Neural progenitor cell (in vitro differentiated cells): ENCODE data around the gene ZNF391.

ENCODE experiments used
- EZH2 ChIP-seq: fragments of 200-600 bp; sonication (generic); IDR thresholded peaks from 2 replicates; pipeline ENCODE4 v1.6.1; 2017; ENCODE audit warnings: antibody characterized with exemption, mild to moderate bottlenecking, moderate library complexity
- EZH2phosphoT487 ChIP-seq: fragments of 200-600 bp; sonication (generic); IDR thresholded peaks from 2 replicates; pipeline ENCODE4 v1.6.1; 2017; ENCODE audit warnings: antibody characterized with exemption
- TF ChIP-seq, protein P1 (sequence below): fragments of 200-600 bp; sonication (generic); IDR thresholded peaks from 2 replicates; pipeline ENCODE4 v1.5.1; 2017; ENCODE audit warnings: antibody characterized with exemption, mild to moderate bottlenecking

- TF ChIP-seq EZH2phosphoT487 (no peak), EZH2 (no peak)
- TF ChIP-seq, protein P1, sequence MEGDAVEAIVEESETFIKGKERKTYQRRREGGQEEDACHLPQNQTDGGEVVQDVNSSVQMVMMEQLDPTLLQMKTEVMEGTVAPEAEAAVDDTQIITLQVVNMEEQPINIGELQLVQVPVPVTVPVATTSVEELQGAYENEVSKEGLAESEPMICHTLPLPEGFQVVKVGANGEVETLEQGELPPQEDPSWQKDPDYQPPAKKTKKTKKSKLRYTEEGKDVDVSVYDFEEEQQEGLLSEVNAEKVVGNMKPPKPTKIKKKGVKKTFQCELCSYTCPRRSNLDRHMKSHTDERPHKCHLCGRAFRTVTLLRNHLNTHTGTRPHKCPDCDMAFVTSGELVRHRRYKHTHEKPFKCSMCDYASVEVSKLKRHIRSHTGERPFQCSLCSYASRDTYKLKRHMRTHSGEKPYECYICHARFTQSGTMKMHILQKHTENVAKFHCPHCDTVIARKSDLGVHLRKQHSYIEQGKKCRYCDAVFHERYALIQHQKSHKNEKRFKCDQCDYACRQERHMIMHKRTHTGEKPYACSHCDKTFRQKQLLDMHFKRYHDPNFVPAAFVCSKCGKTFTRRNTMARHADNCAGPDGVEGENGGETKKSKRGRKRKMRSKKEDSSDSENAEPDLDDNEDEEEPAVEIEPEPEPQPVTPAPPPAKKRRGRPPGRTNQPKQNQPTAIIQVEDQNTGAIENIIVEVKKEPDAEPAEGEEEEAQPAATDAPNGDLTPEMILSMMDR, result no peak
Measured at GRCh38 chr6:27439371-27439770, 50.8 kb downstream of the ZNF391 start.
